ENCODE data around the gene GHRH. TPM values are rescaled to one million over a fixed set of nuclear protein-coding genes. Genes with fewer than 3 reads are reported as not detected.

GHRH gene
- total RNA-seq, 1 experiment from 2014 or later, result not detected

GRCh38 chr20:37207171-37207570 is 54.4 kb downstream of the GHRH start:
- intact Hi-C loops (cut with micrococcal nuclease), result no loop called here
- Histone ChIP-seq H3K9me3 (ENCODE audit: control insufficient read depth in 1 of 2, insufficient read depth in 1 of 2, low read depth in 1 of 2, low read length in 2 of 2) (no peaks in the 10 kb centered on the region), H3K9ac (ENCODE audit: low read length) (no peak overlapping the region), H2AFZ (ENCODE audit: low read depth, low read length, poor library complexity, severe bottlenecking) (no peak overlapping the region), H3K36me3 (ENCODE audit: control insufficient read depth in 1 of 2, insufficient read depth in 2 of 2, low read length in 2 of 2) (peaks cover 48 to 59% of the 10 kb centered on the region in 2 experiments), H3K27ac (ENCODE audit: low read depth, low read length) (no peak overlapping the region), H3K4me3 (replicated peaks in 1 of 2; ENCODE audit: low read depth in 1 of 2, low read length in 2 of 2) (no peak overlapping the region), H3K4me2 (ENCODE audit: low read length) (no peak overlapping the region), H4K20me1 (ENCODE audit: insufficient read depth) (no peaks in the 10 kb centered on the region), H3K4me1 (ENCODE audit: control insufficient read depth in 1 of 2, insufficient read depth in 2 of 2, low read length in 2 of 2) (peaks cover 2% of the 10 kb centered on the region in 2 experiments; a peak in 3 of 4 replicates), H3K79me2 (ENCODE audit: insufficient read depth, low read length) (peaks cover 36% of the 10 kb centered on the region; the same call in 1 of the 2 replicates), H3K9me2 (ENCODE audit: insufficient read depth) (no peaks in the 10 kb centered on the region), H3K27me3 (ENCODE audit: insufficient read depth, low read length) (no peaks in the 10 kb centered on the region)
- ChIA-PET RAD21 (ENCODE audit: low non-redundant PET in 1 of 2, low total read pairs in 2 of 2, uncharacterized antibody in 2 of 2, unreplicated experiment in 2 of 2) (no interaction called here), CTCF (interaction anchor here (1.5 kb wide), 1 partner anchor 12 kb away, joined by 3 read pairs; no protein-coding TSS in a partner anchor), POLR2A (no interaction called here)
- TF ChIP-seq POLR2A (IDR thresholded peaks at IDR 0.05; ENCODE audit: borderline replicate concordance, extremely low read depth, insufficient read depth, insufficient read length) (no peak), TCF7L2 (IDR thresholded peaks at IDR 0.05; ENCODE audit: borderline replicate concordance, extremely low read depth, insufficient read depth, insufficient read length) (no peak), CBX3 (IDR thresholded peaks at IDR 0.05; ENCODE audit: low read depth) (no peak), ELF1 (IDR thresholded peaks at IDR 0.05; ENCODE audit: borderline replicate concordance, low read depth) (no peak), EGR1 (IDR thresholded peaks at IDR 0.05; ENCODE audit: low read depth) (no peak), JUND (IDR thresholded peaks at IDR 0.05) (no peak)
- DNase-seq (ENCODE audit: low read depth, low spot score) (no peak), ATAC-seq (no peak)
- no TSS peak for BruUV-seq (replicated peaks)

GRCh38 chr20:37205794-37206193 is 55.8 kb downstream of the GHRH start:
- Histone ChIP-seq H3K9me2 (ENCODE audit: insufficient read depth) (no peaks in the 10 kb centered on the region), H3K27me3 (ENCODE audit: insufficient read depth, low read length) (no peaks in the 10 kb centered on the region), H3K4me3 (replicated peaks in 1 of 2; ENCODE audit: low read depth in 1 of 2, low read length in 2 of 2) (no peak overlapping the region), H2AFZ (ENCODE audit: low read depth, low read length, poor library complexity, severe bottlenecking) (no peak overlapping the region), H4K20me1 (ENCODE audit: insufficient read depth) (no peaks in the 10 kb centered on the region), H3K4me1 (ENCODE audit: control insufficient read depth in 1 of 2, insufficient read depth in 2 of 2, low read length in 2 of 2) (peaks cover 6 to 7% of the 10 kb centered on the region in 2 experiments; a peak in 3 of 4 replicates), H3K27ac (ENCODE audit: low read depth, low read length) (no peak overlapping the region), H3K4me2 (ENCODE audit: low read length) (no peak overlapping the region), H3K36me3 (ENCODE audit: control insufficient read depth in 1 of 2, insufficient read depth in 2 of 2, low read length in 2 of 2) (peaks cover 46 to 59% of the 10 kb centered on the region in 2 experiments), H3K9me3 (ENCODE audit: control insufficient read depth in 1 of 2, insufficient read depth in 1 of 2, low read depth in 1 of 2, low read length in 2 of 2) (no peaks in the 10 kb centered on the region), H3K9ac (ENCODE audit: low read length) (no peak overlapping the region), H3K79me2 (ENCODE audit: insufficient read depth, low read length) (peaks cover 49% of the 10 kb centered on the region; the same call in 1 of the 2 replicates)
- intact Hi-C loops (cut with micrococcal nuclease), result no loop called here
- POLR2A ChIA-PET, result no interaction called here
- CTCF ChIA-PET, result interaction anchor here (1.5 kb wide), 1 partner anchor 10 kb away, joined by 3 read pairs; no protein-coding TSS in a partner anchor
- DNase-seq (ENCODE audit: low read depth, low spot score), result no peak
- ATAC-seq, result no peak
- no TSS peak for BruUV-seq (replicated peaks)
- RAD21 ChIA-PET (ENCODE audit: low non-redundant PET in 1 of 2, low total read pairs in 2 of 2, uncharacterized antibody in 2 of 2, unreplicated experiment in 2 of 2), result no interaction called here
- TF ChIP-seq RAD21 (IDR thresholded peaks at IDR 0.05; ENCODE audit: low read depth), result no peak
- TF ChIP-seq SP1 (IDR thresholded peaks at IDR 0.05; ENCODE audit: low read depth), result no peak
- TF ChIP-seq CTCF (IDR thresholded peaks at IDR 0.05 in 2 of 3, conservative IDR thresholded peaks at IDR 0.05 in 1 of 3; ENCODE audit: borderline replicate concordance in 1 of 3, insufficient read depth in 1 of 3, low read depth in 2 of 3, low read length in 2 of 3), result no peak
- no peak for TF ChIP-seq EGR1 (IDR thresholded peaks at IDR 0.05; ENCODE audit: low read depth)
- TF ChIP-seq JUND (IDR thresholded peaks at IDR 0.05), result no peak
- TF ChIP-seq YY1 (IDR thresholded peaks at IDR 0.05; ENCODE audit: extremely low read depth, insufficient replicate concordance, low read depth, low read length), result no peak
- TF ChIP-seq SRF (IDR thresholded peaks at IDR 0.05; ENCODE audit: low read depth), result no peak
- TF ChIP-seq ZNF274 (IDR thresholded peaks at IDR 0.05; ENCODE audit: low read depth, low read length), result no peak
- no peak for TF ChIP-seq ZBTB33 (IDR thresholded peaks at IDR 0.05; ENCODE audit: extremely low read depth, insufficient replicate concordance, low read length)
- no peak for TF ChIP-seq EZH2phosphoT487 (IDR thresholded peaks at IDR 0.05; ENCODE audit: borderline replicate concordance)

Data from HCT116 (cell line).